GM19468 (cell line): ENCODE measurements around the gene DMRTB1.

Experiments used
- ATAC-seq: cut with Tn5 transposase; IDR thresholded peaks from one replicate; pipeline ENCODE4 v1.9.1; 2021; ENCODE audit warnings: mild to moderate bottlenecking, moderate library complexity, moderate number of reproducible peaks; ENCODE audit not compliant: unreplicated experiment; ENCODE audit errors: extremely low read depth

Gene DMRTB1

GRCh38 chr1:53462769-53463501, 3.7 kb downstream of the DMRTB1 start:
- no peak for ATAC-seq

- no peak for ATAC-seq
Measured at GRCh38 chr1:53463961-53464899, 5.0 kb downstream of the DMRTB1 start.

- no peak for ATAC-seq
Measured at GRCh38 chr1:53465023-53465957, 6.1 kb downstream of the DMRTB1 start.

- ATAC-seq = no peak
Measured at GRCh38 chr1:53467391-53467790, 8.2 kb downstream of the DMRTB1 start.

GRCh38 chr1:53468374-53468773, 9.2 kb downstream of the DMRTB1 start:
- ATAC-seq = no peak

- ATAC-seq = no peak
Measured at GRCh38 chr1:53469373-53469772, 10.2 kb downstream of the DMRTB1 start.

- no peak for ATAC-seq
Measured at GRCh38 chr1:53470155-53470554, 11.0 kb downstream of the DMRTB1 start.

GRCh38 chr1:53470584-53470983, 11.4 kb downstream of the DMRTB1 start:
- no peak for ATAC-seq

- no peak for ATAC-seq
Measured at GRCh38 chr1:53471000-53471399, 11.8 kb downstream of the DMRTB1 start.

- no peak for ATAC-seq
Measured at GRCh38 chr1:53473463-53473862, 14.3 kb downstream of the DMRTB1 start.

GRCh38 chr1:53475664-53476063, 16.5 kb downstream of the DMRTB1 start:
- no peak for ATAC-seq

GRCh38 chr1:53476579-53476978, 17.4 kb downstream of the DMRTB1 start:
- no peak for ATAC-seq

- ATAC-seq = no peak
Measured at GRCh38 chr1:53477651-53478501, 18.7 kb downstream of the DMRTB1 start.

- ATAC-seq = no peak
Measured at GRCh38 chr1:53478502-53478818, 19.3 kb downstream of the DMRTB1 start.

GRCh38 chr1:53480678-53481077, 21.5 kb downstream of the DMRTB1 start:
- ATAC-seq = no peak

GRCh38 chr1:53481456-53481855, 22.3 kb downstream of the DMRTB1 start:
- no peak for ATAC-seq

GRCh38 chr1:53482441-53483153, 23.4 kb downstream of the DMRTB1 start:
- no peak for ATAC-seq

GRCh38 chr1:53483170-53483569, 24.0 kb downstream of the DMRTB1 start:
- no peak for ATAC-seq

GRCh38 chr1:53483656-53484055, 24.5 kb downstream of the DMRTB1 start:
- no peak for ATAC-seq
